SK-N-DZ (cell line): ENCODE results near the gene FBXO17.
"Not testable (repeated sequence)": the region's sequence is repeated elsewhere in the genome, so short reads cannot be mapped to it uniquely, and the experiment has no call there.

ENCODE experiments used
- DNase-seq: peaks from one replicate; pipeline ENCODE4 v3.0.0-alpha.2; 2015; ENCODE audit warnings: low spot score

FBXO17 gene

DNA sequence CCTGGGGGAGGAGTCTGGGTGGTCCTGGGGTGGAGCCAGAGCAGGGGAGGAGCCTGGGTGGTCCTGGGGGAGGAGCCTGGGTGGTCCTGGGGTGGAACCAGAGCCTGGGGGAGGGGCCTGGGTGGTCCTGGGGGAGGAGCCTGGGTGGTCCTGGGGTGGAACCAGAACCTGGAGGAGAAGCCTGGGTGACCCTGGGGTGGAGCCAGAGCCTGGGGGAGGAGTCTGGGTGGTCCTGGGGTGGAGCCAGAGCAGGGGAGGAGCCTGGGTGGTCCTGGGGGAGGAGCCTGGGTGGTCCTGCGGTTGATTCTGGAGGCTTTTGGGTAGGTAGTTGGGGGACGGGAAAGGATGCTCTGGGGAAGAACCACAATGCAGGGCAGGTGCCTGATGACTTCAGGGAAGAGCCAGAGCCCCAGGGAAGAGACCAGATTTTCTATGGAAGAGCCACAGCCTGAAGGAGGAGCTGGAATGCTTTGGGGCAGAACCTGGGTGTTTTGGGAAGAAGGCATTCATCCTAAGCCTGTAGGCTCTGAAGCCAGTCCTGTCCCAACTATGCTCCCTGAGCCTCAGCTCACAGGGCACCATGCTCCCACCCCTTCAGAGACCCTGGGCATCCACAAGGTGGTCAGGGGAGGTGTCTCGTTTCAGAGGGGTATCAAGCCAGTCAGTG, 29.8 kb downstream of the FBXO17 start:
- DNase-seq = no peak

DNA sequence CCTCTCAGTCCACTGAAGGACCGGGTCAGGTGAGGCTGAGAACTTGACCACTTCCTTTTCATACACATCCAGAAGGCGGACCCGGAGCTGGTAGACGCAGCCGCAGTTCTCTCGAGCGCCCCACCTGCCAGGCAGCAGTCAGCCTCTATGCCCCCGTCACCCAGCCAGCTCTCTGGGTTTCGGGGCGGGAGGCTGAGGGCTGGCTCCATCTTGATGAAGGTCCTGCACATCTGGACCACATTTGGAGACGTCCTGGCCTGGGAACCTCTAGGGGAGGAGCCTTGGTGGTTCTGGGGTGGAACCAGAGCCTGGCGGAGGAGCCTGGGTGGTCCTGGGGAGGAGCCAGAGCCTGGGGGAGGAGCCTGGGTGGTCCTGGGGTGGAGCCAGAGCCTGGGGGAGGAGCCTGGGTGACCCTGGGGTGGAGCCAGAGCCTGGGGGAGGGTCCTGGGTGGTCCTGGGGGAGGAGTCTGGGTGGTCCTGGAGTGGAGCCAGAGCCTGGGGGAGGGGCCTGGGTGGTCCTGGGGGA, 30.5 kb downstream of the FBXO17 start:
- no peak for DNase-seq

DNA sequence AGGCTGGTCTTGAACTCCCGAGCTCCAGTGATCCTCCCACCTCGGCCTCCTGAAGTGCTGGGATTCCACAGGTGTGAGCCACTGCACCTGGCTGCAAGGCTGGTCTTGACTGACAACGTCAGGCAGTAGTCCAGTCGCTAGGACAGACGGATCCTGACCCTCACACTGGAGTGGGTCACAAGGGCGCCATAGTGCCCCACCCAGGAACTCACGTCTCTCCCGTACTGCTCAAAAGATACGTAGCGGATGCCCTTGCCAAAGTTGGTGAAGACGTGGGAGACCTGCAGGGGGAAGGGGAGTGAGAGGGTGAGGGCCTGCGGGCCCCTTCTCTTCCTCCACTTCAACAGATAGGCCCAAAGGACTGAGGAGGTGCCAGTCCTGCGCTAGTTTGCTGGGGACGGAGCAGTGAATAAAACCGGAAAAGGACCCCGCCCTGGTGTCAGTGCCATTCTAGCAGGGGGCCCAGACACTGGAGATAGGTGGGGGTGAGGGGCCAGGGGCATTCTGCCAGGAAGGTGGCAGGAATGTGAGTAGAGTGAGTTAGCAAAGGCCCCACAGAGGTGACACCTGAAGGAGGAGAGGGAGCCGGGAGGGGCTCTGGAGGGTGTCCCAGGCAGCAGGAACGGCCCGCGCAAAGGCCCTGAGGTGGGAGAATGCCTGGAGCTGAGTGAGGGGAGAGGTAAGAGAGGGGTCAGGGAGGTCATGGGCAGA, 32.9 kb downstream of the FBXO17 start:
- no peak for DNase-seq

DNA sequence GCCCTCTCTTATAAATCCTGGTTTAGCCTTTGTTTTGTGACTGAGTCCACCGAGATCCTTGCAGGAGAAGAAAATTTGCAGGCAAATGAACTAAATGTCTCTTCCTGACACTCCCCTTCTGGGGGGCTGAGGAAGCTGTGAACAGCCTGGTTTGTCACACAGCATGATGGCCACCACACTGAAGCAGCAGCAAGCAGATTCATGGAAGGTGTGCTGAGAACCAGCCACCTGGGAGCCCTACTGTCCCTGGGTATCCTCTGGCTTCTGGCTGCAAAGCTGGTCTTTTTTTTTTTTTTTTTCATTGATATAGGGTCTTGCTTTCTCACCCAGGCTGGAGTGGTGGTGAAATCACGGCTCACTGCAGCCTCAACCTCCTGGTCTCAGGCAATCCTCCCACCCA, 33.6 kb downstream of the FBXO17 start:
- no peak for DNase-seq

DNA sequence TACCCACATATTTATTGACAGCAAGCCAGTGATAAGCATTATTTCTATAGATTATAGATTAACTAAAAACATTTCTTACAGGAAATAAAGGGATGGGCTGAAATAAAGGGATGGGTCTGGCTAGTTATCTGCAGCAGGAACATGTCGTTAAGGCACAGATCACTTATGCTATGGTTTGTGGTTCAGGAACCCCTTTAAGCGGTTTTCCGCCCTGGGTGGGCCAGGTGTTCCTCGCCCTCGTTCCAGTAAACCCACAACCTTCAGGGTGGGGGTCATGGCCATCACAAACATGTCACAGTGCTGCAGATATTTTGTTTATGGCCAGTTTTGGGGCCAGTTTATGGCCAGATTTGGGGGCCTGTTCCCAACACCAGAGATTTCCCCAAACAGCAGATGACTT, 34.1 kb downstream of the FBXO17 start:
- DNase-seq = not testable (repeated sequence)

DNA sequence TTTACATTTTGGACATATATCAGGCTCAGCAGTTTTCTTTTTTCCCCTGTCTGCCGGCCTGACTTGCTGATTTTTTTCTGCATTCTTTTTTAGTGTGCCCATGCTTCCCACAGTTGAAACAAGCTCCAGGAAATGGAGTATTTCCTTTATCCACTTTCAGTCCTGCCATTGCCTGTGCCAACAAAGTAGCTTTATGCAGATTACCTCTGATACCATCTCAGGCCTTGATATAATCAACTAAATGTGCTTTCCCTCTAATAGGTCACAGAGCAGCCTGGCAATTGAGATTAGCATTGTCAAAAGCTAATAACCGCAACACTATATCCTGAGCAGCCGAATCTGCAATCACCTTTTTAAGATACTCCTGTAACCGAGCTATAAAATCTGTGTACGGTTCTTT, 35.6 kb downstream of the FBXO17 start:
- DNase-seq = no peak

DNA sequence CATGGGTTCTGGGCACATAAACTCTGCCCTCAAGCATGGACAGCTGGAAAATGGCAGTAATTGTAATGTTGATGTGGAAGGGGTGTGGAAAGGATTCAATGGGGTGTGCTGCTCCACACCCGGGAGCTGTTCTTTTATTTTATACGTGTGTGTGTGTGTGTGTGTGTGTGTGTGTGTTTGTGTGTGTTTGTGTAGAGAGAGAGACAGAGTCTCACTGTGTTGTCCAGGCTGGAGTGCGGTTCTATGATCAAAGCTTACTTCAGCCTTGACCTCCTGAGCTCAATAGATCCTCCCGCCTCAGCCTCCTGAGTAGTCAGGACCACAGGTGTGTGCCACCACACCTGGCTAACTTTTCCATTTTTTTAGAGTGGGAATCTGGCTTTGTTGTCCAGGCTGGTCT, 42.0 kb downstream of the FBXO17 start:
- DNase-seq = no peak

DNA sequence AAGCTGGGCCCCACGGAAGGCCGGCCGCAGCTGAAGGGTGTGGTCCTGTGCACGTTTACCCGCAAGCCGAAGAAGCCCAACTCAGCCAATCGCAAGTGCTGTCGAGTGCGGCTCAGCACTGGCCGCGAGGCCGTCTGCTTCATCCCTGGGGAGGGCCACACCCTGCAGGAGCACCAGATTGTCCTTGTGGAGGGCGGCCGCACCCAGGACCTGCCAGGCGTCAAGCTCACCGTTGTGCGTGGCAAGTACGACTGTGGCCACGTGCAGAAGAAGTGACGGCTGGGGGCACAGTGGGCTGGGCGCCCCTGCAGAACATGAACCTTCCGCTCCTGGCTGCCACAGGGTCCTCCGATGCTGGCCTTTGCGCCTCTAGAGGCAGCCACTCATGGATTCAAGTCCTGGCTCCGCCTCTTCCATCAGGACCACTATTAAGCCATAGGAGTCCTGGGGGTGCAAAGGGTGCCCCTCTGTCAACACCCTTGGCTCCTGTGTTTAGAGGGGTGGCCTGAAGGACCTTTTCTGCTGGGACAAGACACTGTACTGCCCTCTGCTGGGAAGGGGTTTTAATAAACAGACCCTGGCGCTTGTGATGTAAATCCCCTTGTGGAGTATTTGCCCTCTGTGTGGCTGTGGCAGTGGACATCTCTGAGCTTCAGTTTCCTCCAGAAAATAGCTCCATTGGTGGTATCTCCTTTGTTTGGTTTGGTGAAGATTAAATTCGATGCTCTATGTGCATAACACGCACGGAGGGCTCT, 42.9 kb downstream of the FBXO17 start:
- peak; percentile 50 for DNase-seq

DNA sequence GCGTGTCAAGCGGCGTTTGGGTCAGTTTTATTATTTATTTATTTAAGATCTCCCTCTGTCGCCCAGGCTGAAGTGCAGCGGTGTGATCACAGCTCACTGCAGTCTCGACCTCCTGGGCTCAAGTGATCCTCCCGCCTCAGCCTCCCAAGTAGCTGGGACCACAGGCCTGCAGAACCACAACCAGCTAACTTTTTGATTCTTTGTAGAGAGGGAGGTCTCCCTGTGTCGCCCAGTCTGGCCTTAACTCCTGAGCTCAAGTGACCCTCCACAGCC, 44.1 kb downstream of the FBXO17 start:
- DNase-seq = no peak

DNA sequence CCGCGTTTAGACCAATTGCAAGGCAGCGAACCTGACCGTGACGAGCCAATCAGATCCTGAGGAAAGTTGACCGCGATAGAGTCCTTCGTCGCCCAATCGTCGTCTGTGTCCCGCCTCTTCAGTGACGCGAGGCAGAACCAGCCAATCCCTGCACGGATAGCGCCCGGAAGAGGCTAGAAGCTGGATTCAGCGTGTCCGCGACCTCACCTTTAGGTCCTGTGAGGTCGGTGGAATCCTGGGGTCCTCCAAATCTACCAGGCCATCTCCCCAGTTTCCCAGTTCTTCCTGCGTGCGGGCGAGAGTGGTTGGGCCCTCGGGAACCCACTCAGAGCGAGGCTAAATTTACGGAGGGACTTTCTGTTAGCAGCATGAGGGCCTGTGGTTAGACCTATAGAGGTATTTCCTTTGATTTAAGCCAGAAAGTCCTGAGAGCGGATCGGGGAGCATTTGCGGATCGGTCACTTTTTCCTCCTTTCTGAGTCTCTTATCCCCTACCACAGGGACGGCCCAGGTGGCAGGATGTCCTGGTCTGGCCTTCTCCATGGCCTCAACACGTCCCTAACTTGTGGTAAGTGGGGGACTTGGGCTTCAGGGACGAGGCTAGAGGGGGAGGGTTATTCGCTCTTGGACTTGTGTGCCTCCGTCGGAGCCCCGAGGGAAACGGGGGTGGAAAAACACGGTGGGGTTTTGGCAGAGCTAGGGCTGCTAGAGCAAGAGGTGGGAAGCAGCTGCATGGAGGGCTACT, 44.6 kb downstream of the FBXO17 start, which contains the start of gene MRPS12:
TSS of gene MRPS12 (plus strand) at position 169 of the 745 bp plus-strand sequence. CDS start at position 520, 351 bp downstream.
- peak; percentile 99 for DNase-seq

DNA sequence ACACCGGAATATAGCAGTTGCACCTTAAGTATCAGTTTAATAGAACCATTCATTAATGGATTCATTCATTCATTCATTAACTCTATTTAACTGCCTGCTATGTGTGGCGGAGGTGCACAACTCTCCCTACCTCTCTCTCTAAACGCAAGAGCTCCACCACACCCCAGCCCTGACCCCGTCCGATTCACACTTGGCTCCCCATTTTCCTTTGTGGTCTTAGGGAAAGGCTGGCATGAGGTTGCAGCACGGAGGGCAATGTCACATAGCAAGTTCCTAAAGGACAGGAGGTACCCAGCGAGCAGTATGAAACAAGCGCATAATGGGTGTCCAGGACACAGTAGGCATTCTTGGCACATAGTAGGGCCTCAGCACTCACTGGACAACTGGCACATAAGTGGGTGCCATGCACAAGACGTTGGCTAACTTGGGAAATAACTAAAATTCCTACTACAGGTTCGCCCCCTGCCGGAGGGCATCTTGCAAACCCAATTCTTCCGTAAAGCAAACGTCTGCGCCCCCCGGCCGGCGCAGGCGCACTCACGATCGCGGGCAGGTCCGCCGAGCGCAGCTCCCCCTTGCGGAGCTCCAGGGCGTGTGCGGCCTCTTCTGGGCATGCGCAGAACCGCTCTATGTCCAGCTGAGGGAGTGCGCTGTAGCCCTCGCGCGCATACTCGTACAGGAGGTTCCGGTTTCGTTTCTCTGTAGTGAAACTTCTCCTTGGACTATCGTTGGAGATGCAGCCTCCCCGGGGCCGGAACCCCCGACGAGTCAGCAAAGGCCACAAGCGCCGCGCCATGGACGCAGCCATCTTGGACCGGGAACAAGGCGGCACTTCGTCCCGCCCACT, 45.4 kb downstream of the FBXO17 start, which contains the start of gene SARS2:
TSS of gene SARS2 (minus strand) at position 835 of the 847 bp plus-strand sequence. CDS start at position 808, 27 bp downstream.
- peak; percentile 94 for DNase-seq

DNA sequence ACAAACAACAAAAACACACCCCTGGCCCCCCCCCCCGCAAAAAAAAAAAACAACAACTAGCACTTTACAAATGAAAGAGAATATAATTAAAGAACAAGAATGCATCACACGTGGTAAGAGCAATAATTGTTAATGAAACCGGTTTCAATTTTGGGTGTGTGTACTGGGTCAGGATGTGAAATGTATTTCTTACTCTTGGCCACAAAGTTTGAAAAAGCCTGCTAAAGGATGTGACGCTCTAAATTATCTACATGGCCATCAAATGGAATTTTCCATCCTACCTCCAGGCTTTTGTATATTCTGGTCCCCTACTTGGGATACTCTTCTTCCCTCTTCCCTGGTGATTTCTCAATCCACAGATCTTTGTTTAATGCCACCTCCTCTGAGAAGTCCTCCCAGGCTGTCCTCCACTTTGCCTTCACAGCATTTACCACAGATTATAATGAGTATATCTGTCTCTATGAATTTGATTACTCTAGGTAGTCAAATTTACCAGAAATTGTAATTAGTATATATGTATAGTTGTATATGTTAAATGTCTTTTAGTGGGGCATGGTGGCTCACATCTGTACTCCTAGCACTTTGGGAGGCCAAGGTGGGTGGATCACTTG, 47.0 kb downstream of the FBXO17 start:
- no peak for DNase-seq

DNA sequence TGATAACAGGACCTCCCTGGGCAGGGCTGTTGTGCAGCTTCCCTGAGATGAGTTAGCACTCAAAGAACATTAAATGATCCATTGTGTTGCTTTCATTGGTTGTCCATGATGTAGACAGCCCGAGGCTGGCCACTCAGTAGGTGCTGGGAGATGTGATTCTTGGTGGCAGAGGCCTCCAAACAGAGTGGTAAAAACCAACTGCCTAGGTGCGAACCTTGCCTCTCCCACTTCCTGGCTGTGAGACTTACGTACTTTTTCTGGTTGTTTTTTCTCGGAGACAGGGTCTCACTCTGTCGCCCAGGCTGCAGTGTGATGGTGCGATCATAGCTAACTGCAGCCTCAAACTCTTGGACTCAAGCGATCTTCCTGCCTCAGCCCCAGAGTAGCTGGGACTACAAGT, 51.2 kb downstream of the FBXO17 start:
- DNase-seq = no peak

DNA sequence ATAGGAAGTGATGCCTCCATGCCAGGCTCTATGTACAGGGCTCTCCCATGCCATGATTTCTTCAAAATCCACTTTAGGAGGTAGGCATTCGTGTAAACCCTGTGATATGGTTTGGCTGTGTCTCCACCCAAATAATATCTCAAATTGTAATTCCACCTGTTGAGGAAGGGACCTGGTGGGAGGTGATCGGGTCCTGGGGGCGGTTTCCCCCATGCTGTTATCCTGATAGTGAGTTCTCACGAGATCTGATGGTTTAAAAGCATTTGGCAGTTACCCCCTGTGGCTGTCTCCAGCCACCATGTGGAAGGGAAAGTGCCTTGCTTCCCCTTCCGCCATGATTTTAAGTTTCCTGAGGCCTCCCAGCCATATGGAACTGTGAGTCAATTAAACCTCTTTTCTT, 53.1 kb downstream of the FBXO17 start:
- DNase-seq = no peak

DNA sequence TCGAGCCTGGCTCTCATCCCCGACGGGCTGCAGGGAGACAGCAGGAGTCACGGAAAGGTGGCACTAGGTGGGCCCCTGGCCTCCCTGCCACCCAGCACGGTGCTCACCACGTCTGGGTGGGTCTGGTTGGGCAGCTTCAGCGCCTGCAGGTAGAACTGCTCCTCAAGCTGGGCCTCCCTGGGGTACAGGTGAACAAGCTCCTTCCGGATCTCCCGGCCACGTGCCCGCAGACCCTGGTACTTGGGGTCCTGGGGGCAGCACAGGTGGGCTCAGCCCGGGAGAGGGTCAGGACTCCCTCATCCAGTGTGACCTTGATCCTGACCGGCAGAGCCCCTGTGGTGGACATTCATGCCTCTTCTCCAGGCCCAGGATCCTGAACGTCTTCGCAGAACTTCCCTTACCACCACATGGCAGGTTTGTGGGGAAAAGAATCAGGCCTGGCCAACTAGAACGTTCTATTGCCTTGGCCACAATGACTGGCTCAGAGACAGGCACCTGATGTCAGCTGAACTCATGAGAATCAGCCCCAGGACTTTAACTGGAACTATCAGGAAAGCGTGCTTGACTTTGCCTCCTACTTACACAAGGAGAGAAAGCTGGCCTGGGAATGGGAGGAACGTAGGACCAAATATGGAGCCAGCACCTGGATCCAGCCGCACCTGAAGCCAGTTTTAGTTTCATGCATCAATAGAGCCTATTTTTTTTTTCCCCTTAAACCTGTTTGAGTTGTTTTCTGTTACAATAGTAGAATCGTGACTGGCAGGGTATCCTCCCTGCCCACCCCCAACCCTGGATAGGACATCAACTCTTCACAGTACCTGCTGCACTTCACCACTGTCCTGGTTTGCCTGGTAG, 53.9 kb downstream of the FBXO17 start:
- DNase-seq = no peak

DNA sequence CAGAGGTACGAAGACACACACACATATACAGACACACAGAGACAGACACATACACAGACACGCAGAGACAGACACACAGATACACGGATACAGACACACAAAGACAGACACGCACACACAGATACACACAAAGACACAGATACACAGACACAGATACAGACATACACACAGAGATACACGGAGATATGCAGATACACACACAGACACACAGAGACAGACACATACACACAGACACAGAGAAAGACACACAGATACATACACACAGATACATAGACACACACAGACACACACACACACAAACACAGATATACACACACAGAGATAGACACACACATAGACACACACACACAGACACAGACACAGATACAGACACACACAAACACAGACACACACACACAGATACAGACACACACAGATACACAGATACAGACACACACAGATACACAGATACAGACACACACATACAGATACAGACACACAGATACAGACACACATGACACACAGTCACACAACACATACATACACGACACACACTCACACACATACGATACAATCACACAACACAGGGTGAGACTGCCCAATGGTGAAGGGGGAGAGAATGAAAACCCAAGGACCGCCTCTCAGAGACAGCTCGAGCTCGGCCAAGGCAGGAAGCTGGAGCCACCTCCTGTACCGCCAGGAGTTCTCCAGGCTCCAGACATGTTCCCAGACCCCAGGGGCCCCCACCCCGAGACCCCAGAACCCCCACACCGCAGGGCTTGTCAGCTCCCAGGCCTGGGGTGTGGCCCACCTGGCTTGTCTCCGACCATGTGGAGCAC, 54.7 kb downstream of the FBXO17 start:
- no peak for DNase-seq

DNA sequence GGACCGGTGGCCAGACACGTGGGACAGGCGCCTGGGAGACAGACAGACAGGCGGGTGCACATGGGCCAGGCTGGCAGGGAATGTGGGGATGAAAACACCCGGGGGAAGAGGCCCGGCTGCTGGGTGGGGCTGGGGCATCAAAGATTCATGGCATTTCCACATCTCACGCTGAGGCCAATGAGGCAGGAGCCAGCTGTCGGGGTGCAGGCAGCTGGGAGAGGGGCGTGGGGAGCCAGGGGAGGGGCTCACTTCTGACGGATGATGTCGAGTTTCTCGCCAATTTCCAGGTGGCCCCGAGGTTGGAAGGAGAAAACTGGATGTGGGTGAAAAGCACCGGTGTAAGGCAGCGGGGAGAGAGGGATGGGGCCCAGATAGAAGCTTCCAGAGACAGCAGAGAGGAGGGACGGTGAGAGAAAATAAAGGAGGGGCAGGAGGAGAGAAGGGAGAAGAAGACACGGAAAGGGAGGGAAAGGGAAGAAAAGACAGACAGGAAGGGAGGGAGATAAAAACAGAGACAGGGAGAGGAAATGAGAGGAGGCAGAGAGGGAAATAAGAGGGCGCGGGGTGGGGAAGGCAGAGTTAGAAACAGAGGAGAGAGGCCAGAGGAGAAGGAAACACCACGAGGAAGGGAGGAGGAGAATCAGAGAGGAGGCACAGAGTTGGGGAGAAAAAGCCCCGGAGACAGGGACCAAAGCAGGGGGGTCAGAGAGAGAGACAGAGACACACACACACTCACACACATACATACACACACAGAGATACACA, 55.5 kb downstream of the FBXO17 start:
- DNase-seq = no peak

DNA sequence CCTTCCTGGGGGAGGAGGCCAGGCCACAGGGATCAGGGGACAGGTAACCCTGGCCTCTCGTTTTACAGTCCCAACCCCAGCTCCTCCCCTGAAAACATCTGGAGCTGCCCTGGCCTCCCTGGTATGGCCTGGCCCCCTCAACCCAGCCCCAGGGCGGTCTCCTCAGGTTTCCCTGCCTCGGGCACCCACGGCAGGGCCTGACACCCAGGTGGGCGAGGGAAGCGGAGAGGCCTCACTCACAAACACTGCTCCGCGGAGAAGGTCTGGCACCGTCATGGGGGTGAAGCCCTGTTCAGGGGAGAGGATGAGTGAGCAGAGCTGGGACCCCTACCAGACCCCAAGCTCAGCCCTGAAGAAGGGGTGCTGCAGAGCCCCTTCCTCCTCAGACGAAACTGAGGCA, 57.0 kb downstream of the FBXO17 start:
- no peak for DNase-seq
